ENCODE results near the gene PRKACG. TPM values are rescaled to one million over a fixed set of nuclear protein-coding genes. Genes with fewer than 3 reads are reported as not detected.

PRKACG gene
- polyA plus RNA-seq, 1 donor (not counting 4 experiments of a cell fraction or from before 2014, with no cell fraction given) = not detected

DNA sequence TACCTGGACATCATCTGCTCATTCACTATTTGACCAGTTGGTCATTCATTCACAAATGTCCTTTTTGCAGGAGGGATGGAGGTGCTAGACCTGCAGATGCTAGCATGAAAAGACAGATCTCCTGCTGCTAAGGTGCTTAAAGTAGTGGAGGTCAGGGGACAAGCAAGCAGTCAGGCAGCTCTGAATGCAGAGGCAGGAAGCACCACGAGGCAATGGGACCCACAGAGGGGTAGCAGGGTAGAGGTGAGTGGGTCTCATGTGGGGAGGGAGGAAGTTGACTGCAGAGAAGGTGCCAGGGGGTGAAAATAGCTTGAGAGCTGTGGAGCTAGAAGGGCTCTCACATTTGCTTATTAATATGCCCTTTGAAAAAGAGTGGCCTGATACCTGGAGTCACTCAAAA lies 46.9 kb upstream of the PRKACG start:
- H4K20me1 ChIP-seq (ENCODE audit: control insufficient read depth, extremely low read depth, insufficient read depth, low read length) = no peaks in the 10 kb centered on the region
- H2AFZ ChIP-seq (ENCODE audit: control insufficient read depth, low read length) = no peak overlapping the region
- H3K79me2 ChIP-seq (ENCODE audit: control insufficient read depth, insufficient read depth, low read length) = no peaks in the 10 kb centered on the region
- no peak for DNase-seq (ENCODE audit: low read depth, low spot score)
- no peaks in the 10 kb centered on the region for H3K27me3 ChIP-seq (ENCODE audit: control insufficient read depth, extremely low read depth, insufficient read depth, low read length)
- no peak overlapping the region for H3K9ac ChIP-seq (ENCODE audit: control insufficient read depth, extremely low read depth, insufficient read depth, low read length)
- no peak overlapping the region for H3K27ac ChIP-seq (ENCODE audit: control insufficient read depth, insufficient read depth, low read length)
- no peaks in the 10 kb centered on the region for H3K4me1 ChIP-seq (ENCODE audit: control insufficient read depth, extremely low read depth, insufficient read depth, low read length)
- no peaks in the 10 kb centered on the region for H3K9me1 ChIP-seq (ENCODE audit: control insufficient read depth, extremely low read depth, insufficient read depth, low read length)
- H3K4me3 ChIP-seq (ENCODE audit: control insufficient read depth in 2 of 3, extremely low read depth in 1 of 3, insufficient read depth in 2 of 3, low read depth in 1 of 3, low read length in 3 of 3) = no peak overlapping the region
- TF ChIP-seq EZH2 (IDR thresholded peaks at IDR 0.05; ENCODE audit: low read length) = no peak
- TF ChIP-seq, protein P1, sequence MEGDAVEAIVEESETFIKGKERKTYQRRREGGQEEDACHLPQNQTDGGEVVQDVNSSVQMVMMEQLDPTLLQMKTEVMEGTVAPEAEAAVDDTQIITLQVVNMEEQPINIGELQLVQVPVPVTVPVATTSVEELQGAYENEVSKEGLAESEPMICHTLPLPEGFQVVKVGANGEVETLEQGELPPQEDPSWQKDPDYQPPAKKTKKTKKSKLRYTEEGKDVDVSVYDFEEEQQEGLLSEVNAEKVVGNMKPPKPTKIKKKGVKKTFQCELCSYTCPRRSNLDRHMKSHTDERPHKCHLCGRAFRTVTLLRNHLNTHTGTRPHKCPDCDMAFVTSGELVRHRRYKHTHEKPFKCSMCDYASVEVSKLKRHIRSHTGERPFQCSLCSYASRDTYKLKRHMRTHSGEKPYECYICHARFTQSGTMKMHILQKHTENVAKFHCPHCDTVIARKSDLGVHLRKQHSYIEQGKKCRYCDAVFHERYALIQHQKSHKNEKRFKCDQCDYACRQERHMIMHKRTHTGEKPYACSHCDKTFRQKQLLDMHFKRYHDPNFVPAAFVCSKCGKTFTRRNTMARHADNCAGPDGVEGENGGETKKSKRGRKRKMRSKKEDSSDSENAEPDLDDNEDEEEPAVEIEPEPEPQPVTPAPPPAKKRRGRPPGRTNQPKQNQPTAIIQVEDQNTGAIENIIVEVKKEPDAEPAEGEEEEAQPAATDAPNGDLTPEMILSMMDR (optimal IDR thresholded peaks at IDR 0.05 in 1 of 3, IDR thresholded peaks at IDR 0.05 in 1 of 3, conservative IDR thresholded peaks at IDR 0.05 in 1 of 3; ENCODE audit: extremely low read depth in 1 of 3, insufficient read depth in 2 of 3, low read length in 3 of 3) = no peak
- no peak for FAIRE-seq
- no peaks in the 10 kb centered on the region for H3K9me3 ChIP-seq (ENCODE audit: control insufficient read depth, low read depth, low read length)
- dilution Hi-C loops (cut with MboI; ENCODE audit: extremely low pct_ligation_motif_present, low sequenced_read_pairs) = no loop called here
- no peaks in the 10 kb centered on the region for H3K36me3 ChIP-seq (ENCODE audit: control insufficient read depth in 2 of 2, extremely low read depth in 1 of 2, insufficient read depth in 2 of 2, low read length in 2 of 2)
- no peak overlapping the region for H3K4me2 ChIP-seq (ENCODE audit: control insufficient read depth, extremely low read depth, insufficient read depth, low read depth, low read length)

DNA sequence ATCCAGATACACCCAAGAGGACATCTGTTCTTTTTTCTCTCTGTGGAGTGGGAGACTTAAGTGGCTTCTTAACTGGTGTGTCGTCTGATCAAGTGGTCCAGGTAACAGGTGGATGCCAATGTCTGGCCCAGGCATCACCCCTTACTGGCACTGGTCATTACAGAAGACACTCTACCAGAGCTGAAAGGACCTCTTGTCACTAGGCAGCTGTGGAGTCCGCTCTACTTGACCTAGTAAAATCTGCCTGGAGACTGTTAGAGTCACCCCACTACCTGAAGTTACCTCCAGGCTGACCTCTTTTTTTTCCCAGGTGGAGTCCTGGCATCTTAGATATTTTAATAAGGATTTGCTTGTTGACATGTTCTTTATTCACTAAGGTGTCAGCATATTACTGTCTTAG lies 44.2 kb upstream of the PRKACG start:
- TF ChIP-seq, protein P1 (optimal IDR thresholded peaks at IDR 0.05 in 1 of 3, IDR thresholded peaks at IDR 0.05 in 1 of 3, conservative IDR thresholded peaks at IDR 0.05 in 1 of 3; ENCODE audit: extremely low read depth in 1 of 3, insufficient read depth in 2 of 3, low read length in 3 of 3) = no peak
- no peak for TF ChIP-seq EZH2 (IDR thresholded peaks at IDR 0.05; ENCODE audit: low read length)
- dilution Hi-C loops (cut with MboI; ENCODE audit: extremely low pct_ligation_motif_present, low sequenced_read_pairs) = no loop called here
- DNase-seq (ENCODE audit: low read depth, low spot score) (no peak), FAIRE-seq (no peak)
- H3K9ac ChIP-seq (ENCODE audit: control insufficient read depth, extremely low read depth, insufficient read depth, low read length) = no peak overlapping the region
- H3K4me2 ChIP-seq (ENCODE audit: control insufficient read depth, extremely low read depth, insufficient read depth, low read depth, low read length) = no peak overlapping the region
- no peaks in the 10 kb centered on the region for H3K4me1 ChIP-seq (ENCODE audit: control insufficient read depth, extremely low read depth, insufficient read depth, low read length)
- H3K9me3 ChIP-seq (ENCODE audit: control insufficient read depth, low read depth, low read length) = no peaks in the 10 kb centered on the region
- H2AFZ ChIP-seq (ENCODE audit: control insufficient read depth, low read length) = no peak overlapping the region
- H4K20me1 ChIP-seq (ENCODE audit: control insufficient read depth, extremely low read depth, insufficient read depth, low read length) = no peaks in the 10 kb centered on the region
- no peak overlapping the region for H3K27ac ChIP-seq (ENCODE audit: control insufficient read depth, insufficient read depth, low read length)
- peaks cover 2 to 7% of the 10 kb centered on the region in 2 experiments for H3K36me3 ChIP-seq (ENCODE audit: control insufficient read depth in 2 of 2, extremely low read depth in 1 of 2, insufficient read depth in 2 of 2, low read length in 2 of 2)
- H3K27me3 ChIP-seq (ENCODE audit: control insufficient read depth, extremely low read depth, insufficient read depth, low read length) = no peaks in the 10 kb centered on the region
- H3K79me2 ChIP-seq (ENCODE audit: control insufficient read depth, insufficient read depth, low read length) = no peaks in the 10 kb centered on the region
- H3K4me3 ChIP-seq (ENCODE audit: control insufficient read depth in 2 of 3, extremely low read depth in 1 of 3, insufficient read depth in 2 of 3, low read depth in 1 of 3, low read length in 3 of 3) = no peak overlapping the region
- H3K9me1 ChIP-seq (ENCODE audit: control insufficient read depth, extremely low read depth, insufficient read depth, low read length) = no peaks in the 10 kb centered on the region
